OCI-LY1 (cell line): Measurements from ENCODE around the gene PODXL2.

Experiments
- H2AFZ ChIP-seq: fragments of 200-600 bp; sonication (generic), shearing (Covaris generic); 2 replicates; pipeline ENCODE4 v1.6.0; 2014; ENCODE audit warnings: antibody characterized with exemption, mild to moderate bottlenecking, low read length
- H3F3A ChIP-seq: fragments of 200-600 bp; sonication (generic), shearing (Covaris generic); 2 replicates; pipeline ENCODE4 v1.6.0; 2014; ENCODE audit warnings: mild to moderate bottlenecking, antibody characterized with exemption, low read length, moderate library complexity; ENCODE audit not compliant: insufficient read depth
- H3K27ac ChIP-seq: fragments of 200-600 bp; sonication (generic); 2 replicates; pipeline ENCODE4 v1.5.1; 2014; ENCODE audit warnings: low read length, mixed run types, mild to moderate bottlenecking, low read depth; ENCODE audit not compliant: poor library complexity, severe bottlenecking
- H3K27me3 ChIP-seq: fragments of 200-600 bp; sonication (generic); 2 replicates; pipeline ENCODE4 v1.6.0; 2014; ENCODE audit warnings: antibody characterized with exemption, mild to moderate bottlenecking, low read length, moderate library complexity; ENCODE audit not compliant: insufficient read depth
- H3K36me3 ChIP-seq: fragments of 200-600 bp; sonication (generic); 2 replicates; pipeline ENCODE4 v1.6.1; 2014; ENCODE audit warnings: mild to moderate bottlenecking, antibody characterized with exemption, low read length, moderate library complexity, mixed read lengths; ENCODE audit not compliant: insufficient read depth
- H3K4me1 ChIP-seq: fragments of 200-600 bp; sonication (generic); 2 replicates; pipeline ENCODE4 v1.5.1; 2014; ENCODE audit warnings: mild to moderate bottlenecking, low read length, moderate library complexity; ENCODE audit not compliant: insufficient read depth, severe bottlenecking
- H3K4me2 ChIP-seq: fragments of 200-600 bp; sonication (generic), shearing (Covaris generic); 2 replicates; pipeline ENCODE4 v1.6.1; 2014; ENCODE audit warnings: low read length
- H3K4me3 ChIP-seq: fragments of 200-600 bp; sonication (generic); 2 replicates; pipeline ENCODE4 v1.5.1; 2014; ENCODE audit warnings: low read length, low read depth, mild to moderate bottlenecking, mixed read lengths; ENCODE audit not compliant: poor library complexity, severe bottlenecking
- H3K79me2 ChIP-seq: fragments of 200-600 bp; shearing (Covaris generic); 2 replicates; pipeline ENCODE4 v1.6.1; 2016; ENCODE audit warnings: mixed run types, low read length, mixed read lengths; ENCODE audit not compliant: insufficient read depth
- H3K9ac ChIP-seq: fragments of 200-600 bp; sonication (generic), shearing (Covaris generic); 2 replicates; pipeline ENCODE4 v1.6.1; 2014; ENCODE audit warnings: mild to moderate bottlenecking, low read length, mixed read lengths
- H3K9me2 ChIP-seq: fragments of 200-600 bp; sonication (generic), shearing (Covaris generic); 2 replicates; pipeline ENCODE4 v1.6.1; 2014; ENCODE audit warnings: low read depth, mild to moderate bottlenecking, low read length, mixed read lengths
- H3K9me3 ChIP-seq: fragments of 200-600 bp; shearing (Covaris generic); 2 replicates; pipeline ENCODE4 v1.6.1; 2014; ENCODE audit warnings: low read length, mixed read lengths
- H4K20me1 ChIP-seq: fragments of 200-600 bp; sonication (generic), shearing (Covaris generic); 2 replicates; pipeline ENCODE4 v1.6.0; 2016; ENCODE audit warnings: mild to moderate bottlenecking, low read length; ENCODE audit not compliant: insufficient read depth
- CTCF ChIP-seq: fragments of 200-600 bp; sonication (generic), shearing (Covaris generic); IDR thresholded peaks from 2 replicates; pipeline ENCODE4 v1.5.1; 2017; ENCODE audit warnings: mild to moderate bottlenecking, antibody characterized with exemption, low read length, moderate library complexity, mixed read lengths
- EZH2 ChIP-seq: fragments of 200-600 bp; sonication (generic), shearing (Covaris generic); IDR thresholded peaks from 2 replicates; pipeline ENCODE4 v1.8.0; 2017; ENCODE audit warnings: borderline replicate concordance, mixed run types, mild to moderate bottlenecking, antibody characterized with exemption, low read length, moderate library complexity, mixed read lengths

Gene PODXL2

DNA sequence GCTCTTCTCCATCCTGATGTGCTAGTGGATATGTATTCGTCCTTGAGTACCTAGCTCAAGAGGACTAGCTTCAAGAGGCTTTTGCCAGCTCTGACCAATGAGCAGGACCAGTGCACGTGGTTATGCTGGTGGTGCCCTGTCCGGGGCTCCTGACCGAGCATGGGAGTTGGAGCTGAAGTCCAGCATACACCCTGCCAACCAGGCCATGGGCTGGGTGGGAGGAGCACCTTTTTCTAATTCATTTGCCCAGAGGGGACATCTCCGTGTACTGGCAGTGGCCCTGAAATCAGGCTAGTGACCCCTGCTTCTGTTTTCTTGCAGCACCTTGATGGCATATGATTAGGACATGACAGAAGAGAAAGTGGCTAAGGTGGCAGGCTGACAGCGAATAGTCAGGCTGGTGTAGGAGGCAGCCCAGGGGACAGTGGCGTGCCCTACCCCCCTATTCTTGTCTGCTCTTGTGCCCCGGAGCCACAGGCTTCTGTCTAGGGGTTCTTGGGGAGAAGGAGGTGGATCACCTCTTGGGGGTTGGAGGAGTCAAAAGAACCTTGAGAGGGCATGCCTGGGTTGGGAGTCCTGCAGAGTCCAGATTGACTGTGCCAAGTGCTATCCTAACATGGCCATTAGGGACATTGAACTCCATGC is 16.5 kb downstream of the PODXL2 start:
- no peak overlapping the region for H3K4me2 ChIP-seq

GRCh38 chr3:127646501-127647046 is 17.6 kb downstream of the PODXL2 start:
- no peaks in the 10 kb centered on the region for H3F3A ChIP-seq
- no peak for TF ChIP-seq CTCF
- no peak for TF ChIP-seq EZH2
- no peaks in the 10 kb centered on the region for H3K27me3 ChIP-seq
- H3K9me2 ChIP-seq = no peaks in the 10 kb centered on the region
- H3K27ac ChIP-seq = no peak overlapping the region
- H3K4me3 ChIP-seq = no peak overlapping the region
- no peak overlapping the region for H3K4me2 ChIP-seq
- H3K9me3 ChIP-seq = no peaks in the 10 kb centered on the region
- H3K36me3 ChIP-seq = peaks cover 9% of the 10 kb centered on the region
- H4K20me1 ChIP-seq = no peaks in the 10 kb centered on the region
- no peak overlapping the region for H3K9ac ChIP-seq
- H3K79me2 ChIP-seq = no peaks in the 10 kb centered on the region
- no peak overlapping the region for H2AFZ ChIP-seq
- H3K4me1 ChIP-seq = no peaks in the 10 kb centered on the region

More for the DNA sequence above, 16.5 kb downstream of the PODXL2 start:
- Histone ChIP-seq H3K4me3 (no peak overlapping the region), H4K20me1 (no peaks in the 10 kb centered on the region), H3K4me1 (no peaks in the 10 kb centered on the region), H3K9me3 (no peaks in the 10 kb centered on the region), H3K9ac (no peak overlapping the region), H3K9me2 (no peaks in the 10 kb centered on the region), H3F3A (no peaks in the 10 kb centered on the region), H3K36me3 (peaks cover 9% of the 10 kb centered on the region), H3K27me3 (no peaks in the 10 kb centered on the region), H2AFZ (no peak overlapping the region), H3K79me2 (no peaks in the 10 kb centered on the region), H3K27ac (no peak overlapping the region)
- no peak for TF ChIP-seq EZH2
- no peak for TF ChIP-seq CTCF

DNA sequence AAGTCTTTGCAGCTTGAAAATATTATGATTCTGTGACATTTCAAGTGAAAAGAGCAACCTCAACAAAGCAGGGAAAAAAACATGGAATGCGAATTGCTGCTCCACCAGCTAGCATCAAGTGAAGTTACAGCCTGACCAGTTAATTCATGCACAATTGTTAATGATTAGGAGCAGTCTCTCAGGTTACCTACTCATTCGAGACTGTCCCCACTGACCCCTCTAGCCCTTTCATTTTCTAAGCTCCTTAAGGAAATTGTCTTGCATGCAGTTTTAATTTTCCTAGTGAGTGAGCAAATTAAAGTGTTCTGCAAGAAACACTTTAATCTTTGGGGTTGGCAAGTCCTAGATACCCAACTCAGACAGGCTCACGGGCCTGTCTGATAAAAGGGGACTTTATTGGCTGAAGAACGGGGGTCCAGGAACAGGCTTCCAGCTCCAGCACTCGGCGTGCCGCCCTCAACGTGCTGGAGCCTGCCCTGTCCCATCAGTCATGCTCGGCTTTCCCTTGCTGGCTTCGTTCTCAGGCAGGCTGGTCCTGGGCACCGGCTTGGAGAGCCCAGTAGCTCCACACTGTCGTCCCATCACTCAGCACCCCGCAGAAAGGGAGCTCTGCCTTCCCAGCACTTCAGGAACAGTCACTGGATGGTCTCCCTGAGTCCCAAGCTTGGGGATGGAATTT is 18.3 kb downstream of the PODXL2 start:
- no peaks in the 10 kb centered on the region for H3K27me3 ChIP-seq
- no peaks in the 10 kb centered on the region for H4K20me1 ChIP-seq
- H3K79me2 ChIP-seq = no peaks in the 10 kb centered on the region
- H3F3A ChIP-seq = no peaks in the 10 kb centered on the region
- H3K4me2 ChIP-seq = no peak overlapping the region
- no peak overlapping the region for H2AFZ ChIP-seq
- H3K9ac ChIP-seq = no peak overlapping the region
- H3K9me3 ChIP-seq = no peaks in the 10 kb centered on the region
- no peak overlapping the region for H3K4me3 ChIP-seq
- no peaks in the 10 kb centered on the region for H3K9me2 ChIP-seq
- no peaks in the 10 kb centered on the region for H3K4me1 ChIP-seq
- no peak overlapping the region for H3K27ac ChIP-seq
- peaks cover 9% of the 10 kb centered on the region for H3K36me3 ChIP-seq
- no peak for TF ChIP-seq CTCF
- TF ChIP-seq EZH2 = no peak
